NT2/D1 (cell line): ENCODE data around the gene FOXE1.

Experiments
- SUZ12 ChIP-seq: IDR thresholded peaks from 2 replicates; pipeline ENCODE4 v1.6.1; 2011; ENCODE audit not compliant: insufficient read length, insufficient read depth; ENCODE audit errors: extremely low read depth
- YY1 ChIP-seq: IDR thresholded peaks from 2 replicates; pipeline ENCODE4 v1.6.1; 2011; ENCODE audit not compliant: insufficient read length, insufficient read depth
- ZNF274 ChIP-seq: IDR thresholded peaks from 2 replicates; pipeline ENCODE4 v1.6.1; 2011; ENCODE audit warnings: mild to moderate bottlenecking, low read depth, low read length

DNA sequence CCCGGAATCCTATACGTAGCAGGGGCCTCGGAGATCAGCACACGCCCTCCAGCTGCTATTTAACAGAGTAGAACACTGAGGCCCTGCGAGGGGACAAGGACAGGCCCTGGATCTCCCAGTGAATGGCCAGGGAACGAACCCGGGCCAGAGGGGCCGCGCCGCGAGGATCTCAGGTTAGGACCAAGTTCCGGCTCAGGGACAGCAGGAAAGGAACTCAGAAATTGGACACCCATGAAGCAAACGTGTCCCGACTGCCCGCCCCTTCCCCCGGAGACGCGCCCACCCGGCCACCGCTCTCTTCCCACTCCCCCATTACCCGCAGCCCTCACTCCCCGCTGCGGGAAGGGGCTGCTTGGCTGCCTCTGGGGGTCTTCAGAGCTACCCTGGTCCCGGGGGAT, 1.0 kb upstream of the FOXE1 start:
- TF ChIP-seq ZNF274 (no peak), YY1 (no peak), SUZ12 (no peak)
